Body of pancreas (tissue), 4 donors: ENCODE measurements around the gene RTL1.

ENCODE experiments used
- CTCF ChIP-seq, 7 experiments: fragments of 450-650 bp in 4 of 7; fragments of 200-600 bp in 3 of 7; sonication (generic) in 3 of 7; IDR thresholded peaks; one replicate each; pipeline ENCODE4 v1.5.1; 2016 to 2019; ENCODE audit warnings: antibody characterized with exemption in 7 of 7
- POLR2A ChIP-seq, 3 donors: fragments of 450-650 bp; IDR thresholded peaks; one replicate each; pipeline ENCODE4 v1.6.1; 2016; ENCODE audit warnings: antibody characterized with exemption in 3 of 3, mild to moderate bottlenecking in 2 of 3

GRCh38 chr14:100857923-100858837, 45.3 kb downstream of the RTL1 start:
- TF ChIP-seq POLR2A (IDR thresholded peaks at IDR 0.05) (no peak), CTCF (IDR thresholded peaks at IDR 0.05) (no peak)
